HepG2 (cell line): ENCODE data around the gene SEC31B. TPM values are rescaled to one million over a fixed set of nuclear protein-coding genes. Genes with fewer than 3 reads are reported as not detected.

Experiments used
- AGO1 ChIP-seq: fragments of 200-400 bp; formaldehyde crosslinking; IDR thresholded peaks from 2 replicates; pipeline ENCODE4 v1.6.1; 2017; ENCODE audit warnings: mild to moderate bottlenecking, low read depth, low read length, moderate library complexity; ENCODE audit not compliant: poor library complexity, severe bottlenecking
- AGO2 ChIP-seq: fragments of 200-400 bp; formaldehyde crosslinking; optimal IDR thresholded peaks from 2 replicates; pipeline ENCODE3; 2017; ENCODE audit warnings: mild to moderate bottlenecking, low read depth, low read length, moderate library complexity
- ATF7-NPFF ChIP-seq: sonication (generic); formaldehyde crosslinking; IDR thresholded peaks from 2 replicates; pipeline ENCODE4 v1.8.1; 2023; ENCODE audit warnings: mild to moderate bottlenecking, low read depth, missing genetic modification reagents, moderate library complexity
- FIP1L1 ChIP-seq: fragments of 200-400 bp; formaldehyde crosslinking; IDR thresholded peaks from 2 replicates; pipeline ENCODE4 v1.6.1; 2018; ENCODE audit warnings: low read depth, mild to moderate bottlenecking, low read length, moderate library complexity, borderline replicate concordance; ENCODE audit not compliant: insufficient read depth
- FOXM1 ChIP-seq: sonication (generic); formaldehyde crosslinking; IDR thresholded peaks from 2 replicates; pipeline ENCODE4 v1.5.0; 2020; ENCODE audit warnings: missing genetic modification reagents
- THRA ChIP-seq: sonication (generic); formaldehyde crosslinking; IDR thresholded peaks from 2 replicates; pipeline ENCODE4 v1.4.0; 2020; ENCODE audit warnings: missing genetic modification reagents, borderline replicate concordance
- YEATS4 ChIP-seq: sonication (generic); formaldehyde crosslinking; IDR thresholded peaks from 2 replicates; pipeline ENCODE4 v1.4.0; 2020; ENCODE audit warnings: missing genetic modification reagents, borderline replicate concordance
- ZFP90 ChIP-seq: sonication (generic); formaldehyde crosslinking; IDR thresholded peaks from 2 replicates; pipeline ENCODE4 v1.8.0; 2022; ENCODE audit warnings: missing genetic modification reagents, mild to moderate bottlenecking, inconsistent platforms, borderline replicate concordance
- ZNF232 ChIP-seq: sonication (generic); formaldehyde crosslinking; IDR thresholded peaks from 2 replicates; pipeline ENCODE4 v1.4.0; 2020; ENCODE audit warnings: missing genetic modification reagents, borderline replicate concordance
- ZNF501 ChIP-seq: sonication (generic); formaldehyde crosslinking; IDR thresholded peaks from 2 replicates; pipeline ENCODE4 v1.5.1; 2020; ENCODE audit warnings: mild to moderate bottlenecking, moderate library complexity, missing genetic modification reagents
- ZNF552 ChIP-seq: sonication (generic); formaldehyde crosslinking; IDR thresholded peaks from 2 replicates; pipeline ENCODE4 v1.9.0; 2022; ENCODE audit warnings: missing genetic modification reagents, mild to moderate bottlenecking, borderline replicate concordance
- ZNF776 ChIP-seq: sonication (generic); formaldehyde crosslinking; IDR thresholded peaks from 2 replicates; pipeline ENCODE4 v1.4.0; 2020; ENCODE audit warnings: mild to moderate bottlenecking, missing genetic modification reagents
- polyA plus RNA-seq, 8 experiments: library from polyadenylated mRNA; depleted of rRNA in 3 of 8; stranded (reverse) in 7 of 8; unstranded in 1 of 8; fragments of >200 nt; fragmentation: Illumina TruSeq in 4 of 8; extraction: Trizol in 4 of 8; gene quantifications; 2 replicates each; pipeline versions ENCODE4 v1.2.1 to v1.2.3, GENCODE V29; 2011 to 2016; ENCODE audit warnings: low read depth in 4 of 8, missing spikeins in 1 of 8, mixed read lengths in 1 of 8; ENCODE audit not compliant: insufficient read depth in 1 of 8
- total RNA-seq, 5 experiments: library from RNA; depleted of rRNA; stranded (reverse); fragments of >200 nt; fragmentation: Illumina TruSeq; extraction: Trizol; gene quantifications; 2 replicates each; pipeline ENCODE4 v1.2.3, GENCODE V29; 2016; ENCODE audit warnings: low read depth in 1 of 5
- TF ChIP-seq, protein P1 (sequence below): IDR thresholded peaks from 2 replicates; pipeline ENCODE4 v1.6.1; 2016; ENCODE audit warnings: missing genetic modification reagents, missing compliant biosample characterization
- TF ChIP-seq, protein P2 (sequence below): sonication (generic); formaldehyde crosslinking; IDR thresholded peaks from 2 replicates; pipeline ENCODE4 v1.4.0; 2020; ENCODE audit warnings: missing genetic modification reagents, borderline replicate concordance
- TF ChIP-seq, protein P3 (sequence below): sonication (generic); formaldehyde crosslinking; IDR thresholded peaks from 2 replicates; pipeline ENCODE4 v1.4.0; 2020; ENCODE audit warnings: missing genetic modification reagents

SEC31B gene
- total and polyA plus RNA-seq, 2 of the 13 experiments (the other 11 are each of a cell fraction or from before 2014, with no cell fraction given): 2.0 to 8.3 TPM

- TF ChIP-seq, protein P1, sequence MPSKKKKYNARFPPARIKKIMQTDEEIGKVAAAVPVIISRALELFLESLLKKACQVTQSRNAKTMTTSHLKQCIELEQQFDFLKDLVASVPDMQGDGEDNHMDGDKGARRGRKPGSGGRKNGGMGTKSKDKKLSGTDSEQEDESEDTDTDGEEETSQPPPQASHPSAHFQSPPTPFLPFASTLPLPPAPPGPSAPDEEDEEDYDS (CRISPR knock-in tag): no peak
- TF ChIP-seq, protein P2, sequence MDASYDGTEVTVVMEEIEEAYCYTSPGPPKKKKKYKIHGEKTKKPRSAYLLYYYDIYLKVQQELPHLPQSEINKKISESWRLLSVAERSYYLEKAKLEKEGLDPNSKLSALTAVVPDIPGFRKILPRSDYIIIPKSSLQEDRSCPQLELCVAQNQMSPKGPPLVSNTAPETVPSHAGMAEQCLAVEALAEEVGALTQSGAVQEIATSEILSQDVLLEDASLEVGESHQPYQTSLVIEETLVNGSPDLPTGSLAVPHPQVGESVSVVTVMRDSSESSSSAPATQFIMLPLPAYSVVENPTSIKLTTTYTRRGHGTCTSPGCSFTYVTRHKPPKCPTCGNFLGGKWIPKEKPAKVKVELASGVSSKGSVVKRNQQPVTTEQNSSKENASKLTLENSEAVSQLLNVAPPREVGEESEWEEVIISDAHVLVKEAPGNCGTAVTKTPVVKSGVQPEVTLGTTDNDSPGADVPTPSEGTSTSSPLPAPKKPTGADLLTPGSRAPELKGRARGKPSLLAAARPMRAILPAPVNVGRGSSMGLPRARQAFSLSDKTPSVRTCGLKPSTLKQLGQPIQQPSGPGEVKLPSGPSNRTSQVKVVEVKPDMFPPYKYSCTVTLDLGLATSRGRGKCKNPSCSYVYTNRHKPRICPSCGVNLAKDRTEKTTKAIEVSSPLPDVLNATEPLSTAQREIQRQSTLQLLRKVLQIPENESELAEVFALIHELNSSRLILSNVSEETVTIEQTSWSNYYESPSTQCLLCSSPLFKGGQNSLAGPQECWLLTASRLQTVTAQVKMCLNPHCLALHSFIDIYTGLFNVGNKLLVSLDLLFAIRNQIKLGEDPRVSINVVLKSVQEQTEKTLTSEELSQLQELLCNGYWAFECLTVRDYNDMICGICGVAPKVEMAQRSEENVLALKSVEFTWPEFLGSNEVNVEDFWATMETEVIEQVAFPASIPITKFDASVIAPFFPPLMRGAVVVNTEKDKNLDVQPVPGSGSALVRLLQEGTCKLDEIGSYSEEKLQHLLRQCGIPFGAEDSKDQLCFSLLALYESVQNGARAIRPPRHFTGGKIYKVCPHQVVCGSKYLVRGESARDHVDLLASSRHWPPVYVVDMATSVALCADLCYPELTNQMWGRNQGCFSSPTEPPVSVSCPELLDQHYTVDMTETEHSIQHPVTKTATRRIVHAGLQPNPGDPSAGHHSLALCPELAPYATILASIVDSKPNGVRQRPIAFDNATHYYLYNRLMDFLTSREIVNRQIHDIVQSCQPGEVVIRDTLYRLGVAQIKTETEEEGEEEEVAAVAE (CRISPR knock-in tag): no peak
- TF ChIP-seq ZNF501 (CRISPR knock-in tag) (no peak), ATF7-NPFF (CRISPR knock-in tag) (no peak), AGO1 (no peak), ZNF552 (CRISPR knock-in tag) (no peak), YEATS4 (no peak), THRA (no peak), ZNF776 (CRISPR knock-in tag) (no peak), FOXM1 (CRISPR knock-in tag) (no peak), AGO2 (no peak), ZNF232 (no peak), FIP1L1 (no peak), ZFP90 (CRISPR knock-in tag) (no peak)
- TF ChIP-seq, protein P3, sequence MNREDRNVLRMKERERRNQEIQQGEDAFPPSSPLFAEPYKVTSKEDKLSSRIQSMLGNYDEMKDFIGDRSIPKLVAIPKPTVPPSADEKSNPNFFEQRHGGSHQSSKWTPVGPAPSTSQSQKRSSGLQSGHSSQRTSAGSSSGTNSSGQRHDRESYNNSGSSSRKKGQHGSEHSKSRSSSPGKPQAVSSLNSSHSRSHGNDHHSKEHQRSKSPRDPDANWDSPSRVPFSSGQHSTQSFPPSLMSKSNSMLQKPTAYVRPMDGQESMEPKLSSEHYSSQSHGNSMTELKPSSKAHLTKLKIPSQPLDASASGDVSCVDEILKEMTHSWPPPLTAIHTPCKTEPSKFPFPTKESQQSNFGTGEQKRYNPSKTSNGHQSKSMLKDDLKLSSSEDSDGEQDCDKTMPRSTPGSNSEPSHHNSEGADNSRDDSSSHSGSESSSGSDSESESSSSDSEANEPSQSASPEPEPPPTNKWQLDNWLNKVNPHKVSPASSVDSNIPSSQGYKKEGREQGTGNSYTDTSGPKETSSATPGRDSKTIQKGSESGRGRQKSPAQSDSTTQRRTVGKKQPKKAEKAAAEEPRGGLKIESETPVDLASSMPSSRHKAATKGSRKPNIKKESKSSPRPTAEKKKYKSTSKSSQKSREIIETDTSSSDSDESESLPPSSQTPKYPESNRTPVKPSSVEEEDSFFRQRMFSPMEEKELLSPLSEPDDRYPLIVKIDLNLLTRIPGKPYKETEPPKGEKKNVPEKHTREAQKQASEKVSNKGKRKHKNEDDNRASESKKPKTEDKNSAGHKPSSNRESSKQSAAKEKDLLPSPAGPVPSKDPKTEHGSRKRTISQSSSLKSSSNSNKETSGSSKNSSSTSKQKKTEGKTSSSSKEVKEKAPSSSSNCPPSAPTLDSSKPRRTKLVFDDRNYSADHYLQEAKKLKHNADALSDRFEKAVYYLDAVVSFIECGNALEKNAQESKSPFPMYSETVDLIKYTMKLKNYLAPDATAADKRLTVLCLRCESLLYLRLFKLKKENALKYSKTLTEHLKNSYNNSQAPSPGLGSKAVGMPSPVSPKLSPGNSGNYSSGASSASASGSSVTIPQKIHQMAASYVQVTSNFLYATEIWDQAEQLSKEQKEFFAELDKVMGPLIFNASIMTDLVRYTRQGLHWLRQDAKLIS (CRISPR knock-in tag): no peak
These were observed 38.1 kb downstream of the SEC31B start (continued) for GRCh38 chr10:100481462-100482081.
